Chondrocyte (in vitro differentiated cells): ENCODE results near the gene SNRNP70. TPM values are rescaled to one million over a fixed set of nuclear protein-coding genes. Genes with fewer than 3 reads are reported as not detected.

ENCODE experiments used
- DNase-seq: peaks from one replicate; pipeline ENCODE4 v3.0.0; 2021; ENCODE audit warnings: mixed read lengths, low spot score
- H3K27ac Mint-ChIP-seq: one replicate; pipeline ENCODE4 v1.8.0; 2021; ENCODE audit warnings: mild to moderate bottlenecking, moderate library complexity, mixed read lengths; ENCODE audit not compliant: unreplicated experiment
- H3K27me3 Mint-ChIP-seq: 2 replicates; pipeline ENCODE4 v1.8.0; 2021; ENCODE audit warnings: low read depth, mixed read lengths
- H3K36me3 Mint-ChIP-seq: 2 replicates; pipeline ENCODE4 v1.8.0; 2021; ENCODE audit warnings: low read depth, mixed read lengths
- H3K4me1 Mint-ChIP-seq: 2 replicates; pipeline ENCODE4 v1.8.0; 2021; ENCODE audit warnings: low read depth, mild to moderate bottlenecking, mixed read lengths
- H3K4me3 Mint-ChIP-seq: one replicate; pipeline ENCODE4 v1.8.0; 2021; ENCODE audit warnings: mild to moderate bottlenecking, moderate library complexity, mixed read lengths; ENCODE audit not compliant: unreplicated experiment
- H3K9me3 Mint-ChIP-seq: 2 replicates; pipeline ENCODE4 v1.8.0; 2021; ENCODE audit warnings: low read depth, mixed read lengths
- CTCF ChIP-seq: fragments of 200-600 bp; sonication (generic); IDR thresholded peaks from 2 replicates; pipeline ENCODE4 v1.5.0; 2021; ENCODE audit warnings: antibody characterized with exemption, mild to moderate bottlenecking, moderate library complexity
- total RNA-seq: library from RNA; stranded (reverse); gene quantifications from 3 replicates; pipeline ENCODE4 v1.2.1, GENCODE V29; 2021

The SNRNP70 gene
- total RNA-seq, 1 donor from 2014 or later: 151 TPM

GRCh38 chr19:49133621-49134454 is 48.6 kb downstream of the SNRNP70 start:
- no peak overlapping the region for H3K4me3 Mint-ChIP-seq
- no peak for DNase-seq
- no peaks in the 10 kb centered on the region for H3K27me3 Mint-ChIP-seq
- H3K36me3 Mint-ChIP-seq: peaks cover 6% of the 10 kb centered on the region
- H3K27ac Mint-ChIP-seq: no peak overlapping the region
- H3K4me1 Mint-ChIP-seq: peaks cover 8% of the 10 kb centered on the region
- no peak for TF ChIP-seq CTCF
- no peaks in the 10 kb centered on the region for H3K9me3 Mint-ChIP-seq

- DNase-seq: no peak
- no peaks in the 10 kb centered on the region for H3K27me3 Mint-ChIP-seq
- no peak overlapping the region for H3K4me3 Mint-ChIP-seq
- H3K4me1 Mint-ChIP-seq: no peaks in the 10 kb centered on the region
- peaks cover 6% of the 10 kb centered on the region for H3K36me3 Mint-ChIP-seq
- no peak overlapping the region for H3K27ac Mint-ChIP-seq
- H3K9me3 Mint-ChIP-seq: no peaks in the 10 kb centered on the region
- no peak for TF ChIP-seq CTCF
Observed at GRCh38 chr19:49135686-49136085, 50.4 kb downstream of the SNRNP70 start.

GRCh38 chr19:49136771-49137171 is 51.5 kb downstream of the SNRNP70 start:
- Mint-ChIP-seq H3K36me3 (peaks cover 6% of the 10 kb centered on the region), H3K27ac (no peak overlapping the region), H3K9me3 (no peaks in the 10 kb centered on the region), H3K27me3 (no peaks in the 10 kb centered on the region), H3K4me1 (no peaks in the 10 kb centered on the region), H3K4me3 (no peak overlapping the region)
- TF ChIP-seq CTCF: no peak
- no peak for DNase-seq

GRCh38 chr19:49140951-49141350 is 55.7 kb downstream of the SNRNP70 start:
- H3K4me3 Mint-ChIP-seq: no peak overlapping the region
- no peaks in the 10 kb centered on the region for H3K9me3 Mint-ChIP-seq
- DNase-seq: no peak
- H3K27me3 Mint-ChIP-seq: no peaks in the 10 kb centered on the region
- peaks cover 6% of the 10 kb centered on the region for H3K36me3 Mint-ChIP-seq
- H3K4me1 Mint-ChIP-seq: peaks cover 18% of the 10 kb centered on the region
- TF ChIP-seq CTCF: no peak
- H3K27ac Mint-ChIP-seq: no peak overlapping the region

- Mint-ChIP-seq H3K9me3 (no peaks in the 10 kb centered on the region), H3K36me3 (peaks cover 6% of the 10 kb centered on the region), H3K27ac (no peak overlapping the region), H3K27me3 (no peaks in the 10 kb centered on the region), H3K4me1 (peaks cover 21% of the 10 kb centered on the region), H3K4me3 (no peak overlapping the region)
- no peak for TF ChIP-seq CTCF
- no peak for DNase-seq
Observed at GRCh38 chr19:49141352-49141751, 56.1 kb downstream of the SNRNP70 start.
